ENCODE results near the gene RSPO4.

DNA sequence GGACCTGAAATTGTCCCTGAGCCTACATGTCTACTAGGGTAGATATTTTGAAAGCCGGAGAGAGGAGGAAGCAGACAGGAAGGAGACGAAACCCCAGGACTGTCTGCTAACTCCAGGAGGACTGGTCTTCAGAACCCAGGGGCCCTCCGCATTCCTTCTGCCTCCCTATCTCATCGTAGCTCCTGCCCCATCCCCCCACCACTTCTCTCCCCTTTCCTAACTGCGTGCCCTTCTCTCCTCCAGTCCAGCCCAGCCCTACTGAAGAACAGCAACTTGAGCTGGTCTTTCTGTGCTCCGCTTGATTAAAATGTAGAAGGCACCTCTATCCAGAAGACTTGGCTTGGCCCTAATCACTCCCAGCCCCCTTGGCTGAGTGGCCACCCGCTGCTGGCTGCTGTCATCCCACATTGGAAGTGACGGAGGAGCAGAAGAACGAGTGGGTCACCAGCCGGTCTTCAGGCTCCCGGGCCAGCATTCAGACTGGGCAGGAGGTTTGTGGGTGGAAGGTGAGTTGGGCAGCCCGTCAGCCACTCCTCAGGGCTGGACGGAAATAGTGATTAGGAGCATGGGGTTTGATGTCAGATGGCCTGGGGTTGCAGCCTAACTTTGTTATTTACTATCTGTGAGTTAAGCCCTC lies 57.2 kb downstream of the RSPO4 start:
- TF ChIP-seq TRIM28 (IDR thresholded peaks at IDR 0.05) = no peak
- no peak for TF ChIP-seq POLR2AphosphoS5 (IDR thresholded peaks at IDR 0.05; ENCODE audit: control insufficient read depth, insufficient read depth, low read depth, low read length)
- TF ChIP-seq ZKSCAN1 (IDR thresholded peaks at IDR 0.05; ENCODE audit: low read depth, low read length) = no peak
- no peak for TF ChIP-seq RHOXF2B (CRISPR knock-in tag; conservative IDR thresholded peaks at IDR 0.05)
- no peak for TF ChIP-seq POLR2A (conservative IDR thresholded peaks at IDR 0.05)
- TF ChIP-seq, protein P1, sequence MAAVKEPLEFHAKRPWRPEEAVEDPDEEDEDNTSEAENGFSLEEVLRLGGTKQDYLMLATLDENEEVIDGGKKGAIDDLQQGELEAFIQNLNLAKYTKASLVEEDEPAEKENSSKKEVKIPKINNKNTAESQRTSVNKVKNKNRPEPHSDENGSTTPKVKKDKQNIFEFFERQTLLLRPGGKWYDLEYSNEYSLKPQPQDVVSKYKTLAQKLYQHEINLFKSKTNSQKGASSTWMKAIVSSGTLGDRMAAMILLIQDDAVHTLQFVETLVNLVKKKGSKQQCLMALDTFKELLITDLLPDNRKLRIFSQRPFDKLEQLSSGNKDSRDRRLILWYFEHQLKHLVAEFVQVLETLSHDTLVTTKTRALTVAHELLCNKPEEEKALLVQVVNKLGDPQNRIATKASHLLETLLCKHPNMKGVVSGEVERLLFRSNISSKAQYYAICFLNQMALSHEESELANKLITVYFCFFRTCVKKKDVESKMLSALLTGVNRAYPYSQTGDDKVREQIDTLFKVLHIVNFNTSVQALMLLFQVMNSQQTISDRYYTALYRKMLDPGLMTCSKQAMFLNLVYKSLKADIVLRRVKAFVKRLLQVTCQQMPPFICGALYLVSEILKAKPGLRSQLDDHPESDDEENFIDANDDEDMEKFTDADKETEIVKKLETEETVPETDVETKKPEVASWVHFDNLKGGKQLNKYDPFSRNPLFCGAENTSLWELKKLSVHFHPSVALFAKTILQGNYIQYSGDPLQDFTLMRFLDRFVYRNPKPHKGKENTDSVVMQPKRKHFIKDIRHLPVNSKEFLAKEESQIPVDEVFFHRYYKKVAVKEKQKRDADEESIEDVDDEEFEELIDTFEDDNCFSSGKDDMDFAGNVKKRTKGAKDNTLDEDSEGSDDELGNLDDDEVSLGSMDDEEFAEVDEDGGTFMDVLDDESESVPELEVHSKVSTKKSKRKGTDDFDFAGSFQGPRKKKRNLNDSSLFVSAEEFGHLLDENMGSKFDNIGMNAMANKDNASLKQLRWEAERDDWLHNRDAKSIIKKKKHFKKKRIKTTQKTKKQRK (IDR thresholded peaks at IDR 0.05; ENCODE audit: borderline replicate concordance, low read depth, low read length) = no peak
- TF ChIP-seq FOXK1 (CRISPR knock-in tag; IDR thresholded peaks at IDR 0.05; ENCODE audit: borderline replicate concordance) = no peak
- no peak for TF ChIP-seq NFATC3 (IDR thresholded peaks at IDR 0.05)
- TF ChIP-seq POLR2AphosphoS2 (IDR thresholded peaks at IDR 0.05; ENCODE audit: low read length) = no peak
- TF ChIP-seq MAX (CRISPR knock-in tag; IDR thresholded peaks at IDR 0.05) = no peak
